K562 treated with DMSO at 1 percent for 4 hours (cell line): ENCODE measurements around the gene NLGN4Y. TPM values are rescaled to one million over a fixed set of nuclear protein-coding genes. Genes with fewer than 3 reads are reported as not detected.

Experiments used
- total RNA-seq: library from RNA; unstranded; fragments of 300-600 nt; gene quantifications from 2 replicates; pipeline ENCODE4 v1.2.3, GENCODE V29; 2022; ENCODE audit not compliant: insufficient read depth

Gene NLGN4Y
- total RNA-seq: not detected in 2 replicates

DNA sequence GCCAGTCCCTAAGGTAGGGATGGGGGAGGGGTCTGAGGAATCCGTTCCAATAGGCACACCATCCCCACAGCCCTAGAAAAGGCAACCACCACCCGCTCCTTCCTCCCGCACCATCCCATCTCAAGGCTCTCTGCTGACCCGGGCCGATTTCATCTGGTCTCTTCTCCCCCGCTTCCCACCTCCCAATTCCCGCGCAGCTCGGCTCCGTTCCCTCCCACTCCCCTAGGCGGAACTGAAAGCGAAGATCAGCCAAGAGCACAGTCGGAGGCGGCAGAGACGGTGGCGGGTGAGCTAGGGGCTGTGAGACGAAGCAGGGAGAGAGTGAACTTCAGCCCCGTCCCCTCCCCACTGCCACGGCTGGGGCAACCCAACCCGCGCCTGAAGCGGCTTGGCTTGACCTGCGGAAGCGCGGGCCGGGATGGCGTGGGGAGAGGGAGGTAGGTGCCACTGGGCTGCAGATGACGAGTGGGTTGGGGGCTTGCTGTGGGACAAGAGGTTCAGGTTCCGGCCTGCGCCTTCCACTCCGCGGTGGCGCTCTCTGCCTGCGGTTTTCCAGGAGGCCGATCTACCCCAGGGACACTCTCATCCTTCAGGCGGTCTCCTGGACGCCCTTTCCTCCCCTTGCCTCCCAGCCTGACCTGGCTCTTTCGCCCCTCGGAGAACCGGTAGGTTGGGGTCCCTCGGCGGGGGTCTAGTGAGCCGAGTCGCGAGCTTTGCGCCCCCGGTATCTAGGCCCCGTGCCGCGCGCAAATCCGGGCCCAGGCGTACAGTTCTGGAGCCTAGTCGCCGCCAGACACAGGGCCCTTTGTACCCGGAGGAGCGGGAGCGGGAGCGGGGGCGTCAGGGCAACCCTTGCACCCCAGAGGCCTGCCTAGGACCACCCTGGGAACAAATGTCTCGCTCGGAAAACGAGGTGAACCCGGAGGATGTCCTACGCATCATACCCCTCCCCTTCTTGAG, at the start of gene NLGN4Y:
Gene NLGN4Y (plus strand): TSS at position 258 of the 960 bp plus-strand sequence. CDS start 97,591 bp downstream, outside the sequence.

